ENCODE results near the gene SULT1C3.
"Not testable (repeated sequence)": the region's sequence is repeated elsewhere in the genome, so short reads cannot be mapped to it uniquely, and the experiment has no call there.

SULT1C3 gene

GRCh38 chr2:108271691-108272253, 32.0 kb downstream of the SULT1C3 start:
- no peak for TF ChIP-seq CTCF (IDR thresholded peaks at IDR 0.05; ENCODE audit: insufficient read depth, low read depth, low read length, missing control alignments)
- peak; percentile 87 for DNase-seq (ENCODE audit: low read depth)
- no peak overlapping the region for H3K4me3 ChIP-seq (ENCODE audit: low read length)

- no peak overlapping the region for H3K4me3 ChIP-seq (ENCODE audit: low read length)
- TF ChIP-seq CTCF (IDR thresholded peaks at IDR 0.05; ENCODE audit: insufficient read depth, low read depth, low read length, missing control alignments), result no peak
- peak; percentile 31 for DNase-seq (ENCODE audit: low read depth)
Observed at GRCh38 chr2:108278631-108279030, 38.9 kb downstream of the SULT1C3 start.

GRCh38 chr2:108279468-108279867, 39.7 kb downstream of the SULT1C3 start:
- TF ChIP-seq CTCF (IDR thresholded peaks at IDR 0.05; ENCODE audit: insufficient read depth, low read depth, low read length, missing control alignments), result no peak
- H3K4me3 ChIP-seq (ENCODE audit: low read length), result no peak overlapping the region
- DNase-seq (ENCODE audit: low read depth), result no peak

- H3K4me3 ChIP-seq (ENCODE audit: low read length), result no peak overlapping the region
- no peak for TF ChIP-seq CTCF (IDR thresholded peaks at IDR 0.05; ENCODE audit: insufficient read depth, low read depth, low read length, missing control alignments)
- DNase-seq (ENCODE audit: low read depth), result no peak
Observed at GRCh38 chr2:108280466-108280865, 40.7 kb downstream of the SULT1C3 start.

- DNase-seq (ENCODE audit: low read depth); H3K4me3 ChIP-seq (ENCODE audit: low read length): not testable (repeated sequence)
Observed at GRCh38 chr2:108284566-108284965, 44.8 kb downstream of the SULT1C3 start.

- no peak for DNase-seq (ENCODE audit: low read depth)
- TF ChIP-seq CTCF (IDR thresholded peaks at IDR 0.05; ENCODE audit: insufficient read depth, low read depth, low read length, missing control alignments), result no peak
- no peak overlapping the region for H3K4me3 ChIP-seq (ENCODE audit: low read length)
Observed at GRCh38 chr2:108285616-108286015, 45.8 kb downstream of the SULT1C3 start.

- no peak for TF ChIP-seq CTCF (IDR thresholded peaks at IDR 0.05; ENCODE audit: insufficient read depth, low read depth, low read length, missing control alignments)
Observed at GRCh38 chr2:108287169-108287568, 47.4 kb downstream of the SULT1C3 start.

More at GRCh38 chr2:108287169-108287568, 47.4 kb downstream of the SULT1C3 start:
- no peak for DNase-seq (ENCODE audit: low read depth)
- H3K4me3 ChIP-seq (ENCODE audit: low read length), result no peak overlapping the region
